ENCODE results near the gene D2HGDH. TPM values are rescaled to one million over a fixed set of nuclear protein-coding genes. Genes with fewer than 3 reads are reported as not detected.

The D2HGDH gene
- total and polyA plus RNA-seq, 10 of the 15 experiments (the other 5 are each of a cell fraction or from before 2014, with no cell fraction given) = 0.52 to 32.1 (median 11.0) TPM

- no peak for TF ChIP-seq PBX3 (IDR thresholded peaks at IDR 0.05; ENCODE audit: insufficient replicate concordance, low read depth, low read length)
- no peak for TF ChIP-seq EED (IDR thresholded peaks at IDR 0.05; ENCODE audit: low read depth)
- TF ChIP-seq NFIC (IDR thresholded peaks at IDR 0.05; ENCODE audit: low read depth, low read length) = no peak
- no peak for TF ChIP-seq ZBTB33 (IDR thresholded peaks at IDR 0.05)
- peak; percentile 36; the same call in 1 of the 2 replicates for TF ChIP-seq DPF2 (IDR thresholded peaks at IDR 0.05)
- no peak for TF ChIP-seq CUX1 (IDR thresholded peaks at IDR 0.05; ENCODE audit: insufficient replicate concordance, low read depth, low read length)
- TF ChIP-seq ZBTB11 (CRISPR knock-in tag; IDR thresholded peaks at IDR 0.05) = no peak
- TF ChIP-seq ZNF207 (IDR thresholded peaks at IDR 0.05; ENCODE audit: borderline replicate concordance) = no peak
- no peak for TF ChIP-seq PAX5 (IDR thresholded peaks at IDR 0.05; ENCODE audit: borderline replicate concordance, low read depth, low read length)
- TF ChIP-seq HDAC6 (IDR thresholded peaks at IDR 0.05; ENCODE audit: unreplicated experiment) = peak; percentile 94
- no peak for TF ChIP-seq MYB (IDR thresholded peaks at IDR 0.05; ENCODE audit: borderline replicate concordance, low read depth, low read length)
- no peak for TF ChIP-seq CBX5 (IDR thresholded peaks at IDR 0.05; ENCODE audit: low read depth)
- no peak for TF ChIP-seq USF1 (IDR thresholded peaks at IDR 0.05; ENCODE audit: borderline replicate concordance, extremely low read length, insufficient read depth, low read depth, low read length)
Observed at GRCh38 chr2:241803387-241804325, 69.2 kb downstream of the D2HGDH start (continued).
